GM12873 (cell line): ENCODE measurements around the gene NPLOC4.

Experiments used
- TF ChIP-seq, protein P1 (sequence below): IDR thresholded peaks from 2 replicates; pipeline ENCODE4 v1.5.1; 2012; ENCODE audit warnings: low read depth, mild to moderate bottlenecking, moderate library complexity, low read length, control low read depth; ENCODE audit not compliant: insufficient read depth; ENCODE audit errors: missing control alignments

NPLOC4 gene

GRCh38 chr17:81574643-81574956, 62.3 kb downstream of the NPLOC4 start:
- TF ChIP-seq, protein P1, sequence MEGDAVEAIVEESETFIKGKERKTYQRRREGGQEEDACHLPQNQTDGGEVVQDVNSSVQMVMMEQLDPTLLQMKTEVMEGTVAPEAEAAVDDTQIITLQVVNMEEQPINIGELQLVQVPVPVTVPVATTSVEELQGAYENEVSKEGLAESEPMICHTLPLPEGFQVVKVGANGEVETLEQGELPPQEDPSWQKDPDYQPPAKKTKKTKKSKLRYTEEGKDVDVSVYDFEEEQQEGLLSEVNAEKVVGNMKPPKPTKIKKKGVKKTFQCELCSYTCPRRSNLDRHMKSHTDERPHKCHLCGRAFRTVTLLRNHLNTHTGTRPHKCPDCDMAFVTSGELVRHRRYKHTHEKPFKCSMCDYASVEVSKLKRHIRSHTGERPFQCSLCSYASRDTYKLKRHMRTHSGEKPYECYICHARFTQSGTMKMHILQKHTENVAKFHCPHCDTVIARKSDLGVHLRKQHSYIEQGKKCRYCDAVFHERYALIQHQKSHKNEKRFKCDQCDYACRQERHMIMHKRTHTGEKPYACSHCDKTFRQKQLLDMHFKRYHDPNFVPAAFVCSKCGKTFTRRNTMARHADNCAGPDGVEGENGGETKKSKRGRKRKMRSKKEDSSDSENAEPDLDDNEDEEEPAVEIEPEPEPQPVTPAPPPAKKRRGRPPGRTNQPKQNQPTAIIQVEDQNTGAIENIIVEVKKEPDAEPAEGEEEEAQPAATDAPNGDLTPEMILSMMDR = no peak

GRCh38 chr17:81573794-81574642, 62.9 kb downstream of the NPLOC4 start:
- TF ChIP-seq, protein P1 = no peak

DNA sequence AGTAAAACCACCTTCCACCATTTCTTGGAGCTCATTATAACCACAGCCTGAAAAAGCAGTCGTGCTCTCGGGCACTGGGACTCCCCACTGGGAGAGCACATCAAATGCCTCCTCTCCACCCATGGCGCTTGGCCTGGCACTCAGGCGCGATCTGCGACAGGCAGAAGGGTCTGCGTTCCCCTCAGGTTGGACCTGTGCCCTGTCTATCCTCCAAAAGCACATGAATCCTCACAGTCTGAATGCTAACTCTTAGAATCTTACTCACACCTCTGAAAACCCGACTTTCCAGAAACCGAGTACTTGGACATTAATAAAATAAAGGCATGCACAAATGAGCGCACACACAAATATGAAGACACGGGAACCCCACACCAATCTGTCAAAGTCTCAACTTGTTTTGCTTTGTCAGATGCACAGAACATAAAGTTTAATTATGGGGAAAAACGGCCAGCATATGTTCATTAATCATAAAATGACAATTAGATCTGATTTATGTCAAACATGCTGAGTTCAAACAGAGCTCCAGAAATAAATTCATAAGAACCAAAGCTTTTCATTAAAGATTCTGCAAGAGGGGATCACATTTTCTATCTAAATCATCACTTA, 64.2 kb downstream of the NPLOC4 start:
- TF ChIP-seq, protein P1 = no peak

DNA sequence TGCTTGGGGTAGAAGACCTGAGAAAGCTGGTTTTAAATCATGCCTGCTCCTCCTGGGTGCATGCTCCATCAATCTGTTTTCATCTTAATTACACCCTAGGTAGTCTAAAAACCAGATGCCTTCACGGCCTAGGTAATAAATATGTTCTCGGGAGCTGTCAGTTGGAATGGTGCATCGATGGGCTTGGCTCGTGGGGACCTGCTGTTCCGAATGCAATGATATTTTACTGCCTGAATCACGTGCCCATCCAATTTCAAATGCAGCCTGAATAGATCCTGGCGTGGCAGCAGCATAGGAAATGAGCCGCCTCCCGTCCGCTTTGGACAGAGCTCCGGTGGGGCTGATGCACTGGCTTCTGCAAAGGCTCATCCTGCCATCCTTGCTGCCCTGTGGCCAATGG, 65.9 kb downstream of the NPLOC4 start:
- TF ChIP-seq, protein P1 = no peak

GRCh38 chr17:81569986-81570514, 66.9 kb downstream of the NPLOC4 start:
- TF ChIP-seq, protein P1 = no peak

DNA sequence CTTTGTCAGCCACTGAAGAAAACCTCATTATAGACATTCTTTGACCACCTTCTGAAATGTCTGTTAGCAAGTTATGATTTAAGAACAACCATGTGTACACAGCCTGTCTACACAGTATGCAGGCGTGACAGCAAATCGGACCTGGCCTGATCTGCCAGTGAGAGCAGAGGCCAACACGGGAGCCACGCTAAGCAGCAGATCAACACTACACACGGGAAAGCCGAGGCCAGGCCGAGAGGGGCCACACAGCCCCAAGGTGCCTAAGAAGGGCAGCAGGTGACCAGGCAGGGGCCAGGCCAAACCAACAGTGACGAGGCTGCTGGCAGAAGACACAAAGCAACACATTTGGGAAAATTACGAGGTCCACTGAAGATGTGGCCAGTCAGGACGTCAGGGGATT, 68.5 kb downstream of the NPLOC4 start:
- TF ChIP-seq, protein P1 = no peak

GRCh38 chr17:81567191-81567590, 69.7 kb downstream of the NPLOC4 start:
- TF ChIP-seq, protein P1 = no peak
